OCI-LY3 (cell line): ENCODE measurements around the gene NCAN.

Source experiments
- CTCF ChIP-seq: fragments of 200-600, 300-600 bp; sonication (generic); IDR thresholded peaks from 2 replicates; pipeline ENCODE4 v1.5.1; 2014; ENCODE audit warnings: antibody characterized with exemption, low read length, low read depth
- EZH2phosphoT487 ChIP-seq: fragments of 200-600 bp; shearing (Covaris generic); IDR thresholded peaks from 2 replicates; pipeline ENCODE4 v1.6.1; 2018; ENCODE audit warnings: antibody characterized with exemption, mixed run types, low read depth

- peak; percentile 53 for TF ChIP-seq CTCF
- TF ChIP-seq EZH2phosphoT487: no peak
Observed at GRCh38 chr19:19185853-19186740, 25.7 kb upstream of the NCAN start.
